GM10847 (cell line): ENCODE results near the gene DCTN5.

ENCODE experiments used
- POLR2A ChIP-seq: IDR thresholded peaks from 2 replicates; pipeline ENCODE4 v1.6.1; 2011; ENCODE audit not compliant: insufficient read length; ENCODE audit errors: extremely low read depth

Gene DCTN5

GRCh38 chr16:23682181-23682580 is 40.9 kb downstream of the DCTN5 start:
- no peak for TF ChIP-seq POLR2A

- no peak for TF ChIP-seq POLR2A
Observed at GRCh38 chr16:23683487-23683886, 42.2 kb downstream of the DCTN5 start.

GRCh38 chr16:23687034-23687808 is 46.0 kb downstream of the DCTN5 start:
- no peak for TF ChIP-seq POLR2A

GRCh38 chr16:23689442-23690187 is 48.3 kb downstream of the DCTN5 start:
- TF ChIP-seq POLR2A, result no peak

- no peak for TF ChIP-seq POLR2A
Observed at GRCh38 chr16:23690771-23691482, 49.7 kb downstream of the DCTN5 start.

- no peak for TF ChIP-seq POLR2A
Observed at GRCh38 chr16:23691483-23692189, 50.4 kb downstream of the DCTN5 start.

GRCh38 chr16:23692190-23692837 is 51.0 kb downstream of the DCTN5 start:
- no peak for TF ChIP-seq POLR2A

GRCh38 chr16:23694265-23694643 is 53.0 kb downstream of the DCTN5 start:
- no peak for TF ChIP-seq POLR2A

- no peak for TF ChIP-seq POLR2A
Observed at GRCh38 chr16:23694644-23695373, 53.5 kb downstream of the DCTN5 start.

GRCh38 chr16:23695756-23696155 is 54.5 kb downstream of the DCTN5 start:
- no peak for TF ChIP-seq POLR2A

- TF ChIP-seq POLR2A, result no peak
Observed at GRCh38 chr16:23699100-23699499, 57.8 kb downstream of the DCTN5 start.

GRCh38 chr16:23700093-23700492 is 58.8 kb downstream of the DCTN5 start:
- TF ChIP-seq POLR2A, result no peak

- TF ChIP-seq POLR2A, result no peak
Observed at GRCh38 chr16:23700509-23700908, 59.2 kb downstream of the DCTN5 start.

- no peak for TF ChIP-seq POLR2A
Observed at GRCh38 chr16:23701045-23701444, 59.8 kb downstream of the DCTN5 start.
